ES-I3 (cell line): ENCODE measurements around the gene FAM193A.
"Not testable (repeated sequence)": the region's sequence is repeated elsewhere in the genome, so short reads cannot be mapped to it uniquely, and the experiment has no call there.

Experiments used
- H3K36me3 ChIP-seq: 2 replicates; pipeline ENCODE4 v1.6.1; 2013; ENCODE audit warnings: mild to moderate bottlenecking, low read length, control low read depth, moderate library complexity; ENCODE audit not compliant: insufficient read depth
- H3K4me1 ChIP-seq: 2 replicates; pipeline ENCODE4 v1.6.1; 2013; ENCODE audit warnings: mild to moderate bottlenecking, control low read depth, low read length; ENCODE audit not compliant: insufficient read depth
- H3K9ac ChIP-seq: 2 replicates; pipeline ENCODE4 v1.6.1; 2013; ENCODE audit warnings: low read depth, mild to moderate bottlenecking, low read length, moderate library complexity
- H3K9me3 ChIP-seq: 2 replicates; pipeline ENCODE4 v1.6.1; 2013; ENCODE audit warnings: mild to moderate bottlenecking, low read length, moderate library complexity; ENCODE audit not compliant: control insufficient read depth, insufficient read depth

FAM193A gene

DNA sequence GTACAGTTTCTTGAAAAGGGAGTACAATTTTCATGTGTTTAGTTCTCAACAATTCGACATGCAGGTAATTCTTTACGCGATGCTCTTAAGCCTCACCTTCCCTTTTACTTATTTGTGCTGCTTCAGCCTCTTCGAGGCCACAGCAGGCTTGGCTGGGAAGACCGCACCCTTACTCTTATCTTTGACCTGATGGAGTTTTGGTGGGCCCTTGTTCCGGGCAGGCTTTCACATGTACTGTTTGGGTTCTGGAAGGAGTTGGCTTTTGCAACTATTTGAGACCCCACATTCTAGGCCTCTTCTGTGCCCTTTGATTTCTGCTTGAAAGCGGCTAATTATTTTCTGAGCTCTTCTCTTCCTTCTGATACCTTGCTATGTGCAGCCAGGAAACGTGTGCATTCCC, 60.2 kb downstream of the FAM193A start:
- H3K9me3 ChIP-seq: no peaks in the 10 kb centered on the region
- no peaks in the 10 kb centered on the region for H3K36me3 ChIP-seq
- H3K4me1 ChIP-seq: peaks cover 48% of the 10 kb centered on the region
- H3K9ac ChIP-seq: no peak overlapping the region

- H3K36me3 ChIP-seq: no peaks in the 10 kb centered on the region
- no peak overlapping the region for H3K9ac ChIP-seq
- H3K9me3 ChIP-seq: no peaks in the 10 kb centered on the region
- H3K4me1 ChIP-seq: peaks cover 34% of the 10 kb centered on the region
These were observed 62.3 kb downstream of the FAM193A start for GRCh38 chr4:2598511-2599303.

DNA sequence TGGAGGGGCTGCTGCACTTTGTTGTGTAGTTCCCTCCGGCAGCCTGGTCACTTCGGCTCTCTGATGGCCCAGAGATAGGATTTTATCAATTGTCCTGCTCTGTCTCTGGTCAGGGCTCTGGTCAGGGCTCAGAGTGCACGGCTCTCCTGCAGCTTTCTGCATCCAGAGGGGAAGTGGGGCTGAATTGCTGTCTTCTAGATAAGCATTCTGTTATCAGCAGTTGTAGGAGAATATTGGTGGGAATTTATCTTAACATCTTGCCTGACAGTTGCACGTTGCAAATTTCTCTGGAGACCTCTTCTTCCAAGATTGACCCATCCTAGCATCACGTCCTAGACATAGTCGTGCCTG, 62.8 kb downstream of the FAM193A start:
- Histone ChIP-seq H3K9me3 (no peaks in the 10 kb centered on the region), H3K9ac (no peak overlapping the region), H3K4me1 (peaks cover 29% of the 10 kb centered on the region), H3K36me3 (no peaks in the 10 kb centered on the region)

DNA sequence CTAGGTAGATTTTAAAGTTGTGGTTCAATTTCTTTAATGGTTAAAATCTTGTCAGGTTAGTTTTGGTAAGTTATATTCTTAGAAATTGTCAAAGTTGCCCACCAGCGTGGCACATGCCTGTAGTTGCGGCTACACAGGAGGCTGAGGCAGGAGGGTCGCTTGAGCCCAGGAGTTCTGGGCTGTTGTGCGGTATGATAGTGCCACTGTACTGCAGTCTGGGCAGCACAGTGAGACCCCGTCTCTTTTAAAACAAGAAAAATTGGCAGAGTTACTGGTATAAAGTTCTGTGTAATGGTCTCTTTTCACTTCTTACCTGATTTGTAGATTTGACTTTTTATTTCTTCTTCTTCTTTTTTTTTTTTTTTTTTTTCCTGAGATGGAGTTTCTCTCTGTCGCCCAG, 64.4 kb downstream of the FAM193A start:
- H3K9me3 ChIP-seq: no peaks in the 10 kb centered on the region
- H3K4me1 ChIP-seq: peaks cover 25% of the 10 kb centered on the region
- no peaks in the 10 kb centered on the region for H3K36me3 ChIP-seq
- H3K9ac ChIP-seq: no peak overlapping the region

GRCh38 chr4:2604614-2605013, 68.2 kb downstream of the FAM193A start:
- Histone ChIP-seq H3K36me3 (no peaks in the 10 kb centered on the region), H3K9ac (no peak overlapping the region), H3K4me1 (no peaks in the 10 kb centered on the region), H3K9me3 (no peaks in the 10 kb centered on the region)

- no peak overlapping the region for H3K9ac ChIP-seq
- H3K36me3 ChIP-seq: no peaks in the 10 kb centered on the region
- H3K9me3 ChIP-seq: no peaks in the 10 kb centered on the region
- H3K4me1 ChIP-seq: no peaks in the 10 kb centered on the region
These were observed 70.6 kb downstream of the FAM193A start for GRCh38 chr4:2606960-2607506.

DNA sequence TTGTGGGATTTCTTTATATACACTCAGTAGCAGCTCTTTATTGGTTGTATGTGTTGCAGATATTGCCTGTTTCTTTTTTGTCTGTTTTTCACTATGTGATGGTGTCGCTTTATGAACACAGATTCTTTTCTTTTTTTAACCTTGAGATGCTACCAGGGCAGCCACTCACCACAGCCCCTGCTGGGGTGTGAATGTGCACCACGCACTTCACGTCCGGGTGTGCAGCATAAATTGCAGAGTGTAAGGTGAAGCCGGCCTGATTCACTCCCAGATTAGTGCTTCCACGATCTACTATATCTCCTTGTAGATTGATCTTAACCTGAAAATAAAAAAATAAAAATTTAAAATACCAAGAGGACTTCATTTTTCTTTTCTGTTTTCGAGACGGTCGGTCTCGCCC, 71.4 kb downstream of the FAM193A start:
- Histone ChIP-seq H3K36me3 (no peaks in the 10 kb centered on the region), H3K9me3 (no peaks in the 10 kb centered on the region), H3K4me1 (no peaks in the 10 kb centered on the region), H3K9ac (no peak overlapping the region)

- Histone ChIP-seq H3K9me3 (no peaks in the 10 kb centered on the region), H3K4me1 (no peaks in the 10 kb centered on the region), H3K36me3 (no peaks in the 10 kb centered on the region), H3K9ac (no peak overlapping the region)
These were observed 71.8 kb downstream of the FAM193A start for GRCh38 chr4:2608291-2608690.

DNA sequence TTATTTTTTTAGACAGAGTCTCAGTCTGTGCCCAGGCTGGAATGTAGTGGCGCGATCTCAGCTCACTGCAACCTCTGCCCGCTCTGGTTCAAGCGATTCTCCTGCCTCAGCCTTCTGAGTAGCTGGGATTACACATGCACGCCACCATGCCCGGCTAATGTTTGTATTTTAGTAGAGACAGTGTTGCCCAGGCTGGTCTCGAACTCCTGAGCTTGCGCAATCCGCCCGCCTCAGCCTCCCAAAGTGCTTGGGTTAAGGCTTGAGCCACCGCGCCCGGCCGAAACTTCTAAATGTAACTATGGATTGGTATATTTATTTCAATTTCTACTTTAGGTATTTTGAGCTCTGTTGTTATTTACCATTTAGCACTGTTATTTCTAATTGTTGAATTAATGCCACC, 79.4 kb downstream of the FAM193A start:
- Histone ChIP-seq H3K9me3 (no peaks in the 10 kb centered on the region), H3K4me1 (peaks cover 10% of the 10 kb centered on the region), H3K36me3 (no peaks in the 10 kb centered on the region), H3K9ac (no peak overlapping the region)

- peaks cover 15% of the 10 kb centered on the region for H3K4me1 ChIP-seq
- H3K9ac ChIP-seq: no peak overlapping the region
- no peaks in the 10 kb centered on the region for H3K36me3 ChIP-seq
- H3K9me3 ChIP-seq: no peaks in the 10 kb centered on the region
These were observed 81.5 kb downstream of the FAM193A start for GRCh38 chr4:2617955-2618354.

DNA sequence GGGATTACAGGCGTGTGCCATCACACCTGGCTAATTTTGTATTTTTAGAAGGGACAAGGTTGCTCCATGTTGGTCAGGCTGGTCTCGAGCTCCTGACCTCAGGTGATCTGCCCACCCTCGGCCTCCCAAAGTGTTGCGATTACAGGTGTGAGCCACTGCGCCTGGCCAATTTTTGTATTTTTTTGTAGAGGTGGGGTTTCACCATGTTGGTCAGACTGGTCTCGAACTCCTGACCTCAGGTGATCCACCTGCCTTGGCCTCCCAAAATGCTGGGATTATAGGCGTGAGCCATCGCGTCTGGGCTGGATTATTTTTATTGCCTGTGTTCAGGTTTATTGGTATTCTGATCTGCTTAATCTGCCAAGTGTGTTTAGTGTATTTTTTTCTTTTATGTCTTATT, 82.3 kb downstream of the FAM193A start:
- not testable (repeated sequence) for H3K9ac ChIP-seq, H3K36me3 ChIP-seq, H3K9me3 ChIP-seq
- peaks cover 15% of the 10 kb centered on the region for H3K4me1 ChIP-seq

GRCh38 chr4:2619459-2619858, 83.0 kb downstream of the FAM193A start:
- Histone ChIP-seq H3K9me3 (no peaks in the 10 kb centered on the region), H3K9ac (no peak overlapping the region), H3K4me1 (peaks cover 15% of the 10 kb centered on the region), H3K36me3 (no peaks in the 10 kb centered on the region)

DNA sequence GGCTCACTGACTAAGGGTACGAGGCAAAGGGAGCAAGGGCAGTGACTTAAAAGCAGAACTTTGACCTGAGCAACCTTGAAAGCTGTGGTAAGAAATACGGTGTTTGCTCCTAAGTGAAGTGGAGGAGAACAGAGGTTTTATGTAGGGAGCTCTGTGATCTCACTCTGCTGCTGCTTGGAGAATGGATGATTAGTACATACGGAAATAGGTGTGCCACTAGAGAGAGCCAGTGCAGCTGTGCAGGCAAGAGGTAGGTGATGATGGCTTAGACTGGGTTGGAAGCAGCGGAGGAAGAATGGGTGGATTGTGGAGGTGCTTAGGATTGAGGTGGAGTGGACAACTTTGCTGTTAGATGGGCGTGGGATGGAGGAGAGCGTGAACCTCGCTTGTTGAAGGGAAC, 85.0 kb downstream of the FAM193A start:
- Histone ChIP-seq H3K36me3 (no peaks in the 10 kb centered on the region), H3K9ac (no peak overlapping the region), H3K9me3 (no peaks in the 10 kb centered on the region), H3K4me1 (peaks cover 15% of the 10 kb centered on the region)

DNA sequence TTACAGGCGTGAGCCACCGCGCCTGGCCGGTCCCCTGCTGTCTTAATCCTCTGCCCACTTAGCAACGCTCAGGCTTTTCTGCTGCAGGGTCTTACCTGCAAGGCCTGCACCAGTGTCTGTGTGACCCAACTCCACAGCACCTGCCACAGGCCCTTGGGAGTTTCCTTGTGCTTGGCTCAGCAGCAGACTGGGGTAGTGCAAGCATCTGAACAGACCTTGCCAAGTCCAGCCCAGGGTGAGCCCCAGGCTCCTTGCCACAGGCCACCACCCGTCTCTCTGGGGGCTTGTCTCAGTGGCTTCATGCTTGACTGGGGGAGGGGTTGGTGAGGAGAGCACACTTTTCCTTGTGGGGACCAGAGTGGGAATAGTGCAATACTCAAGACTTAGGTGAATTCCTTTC, 87.0 kb downstream of the FAM193A start:
- no peaks in the 10 kb centered on the region for H3K9me3 ChIP-seq
- no peak overlapping the region for H3K9ac ChIP-seq
- H3K36me3 ChIP-seq: no peaks in the 10 kb centered on the region
- H3K4me1 ChIP-seq: peaks cover 15% of the 10 kb centered on the region

GRCh38 chr4:2624782-2625530, 88.5 kb downstream of the FAM193A start:
- Histone ChIP-seq H3K9ac (no peak overlapping the region), H3K9me3 (no peaks in the 10 kb centered on the region), H3K36me3 (no peaks in the 10 kb centered on the region), H3K4me1 (peaks cover 10% of the 10 kb centered on the region)
